RWPE1 (cell line): Measurements from ENCODE around the gene LRCH1.
A peak's percentile ranks its signal among the peaks of the same experiment; 100 is the strongest.

Experiments used
- CTCF ChIA-PET: fragments of 350-600 bp; sonication (Branson Sonifier 250); formaldehyde crosslinking; extraction: SDS; loops from one replicate; lab custom pipeline; 2021; lab: Yijun Ruan, JAX
- POLR2A ChIA-PET: fragments of 400-600 bp; formaldehyde crosslinking; extraction: SDS; loops from one replicate; lab custom pipeline; 2020; ENCODE audit warnings: antibody characterized with exemption; ENCODE audit not compliant: low non-redundant PET; lab: Yijun Ruan, JAX
- DNase-seq: peaks from one replicate; pipeline ENCODE4 v3.0.0; 2012; ENCODE audit warnings: low spot score
- H3K27ac ChIP-seq: fragments of 450-650 bp; 2 replicates; pipeline ENCODE4 v1.5.1; 2017
- CTCF ChIP-seq: fragments of 450-650 bp; conservative IDR thresholded peaks from 2 replicates; pipeline ENCODE4 v1.5.1; 2017; ENCODE audit warnings: low read depth, mild to moderate bottlenecking

The LRCH1 gene

GRCh38 chr13:46797501-46798237, 244.7 kb downstream of the LRCH1 start:
- no peak for TF ChIP-seq CTCF
- ChIA-PET CTCF (no interaction called here), POLR2A (no interaction called here)
- H3K27ac ChIP-seq: peak overlapping the region; percentile 85
- no peak for DNase-seq

GRCh38 chr13:46799139-46799538, 246.2 kb downstream of the LRCH1 start:
- ChIA-PET POLR2A (no interaction called here), CTCF (no interaction called here)
- DNase-seq: no peak
- TF ChIP-seq CTCF: no peak
- no peak overlapping the region for H3K27ac ChIP-seq

GRCh38 chr13:46801858-46802257, 248.9 kb downstream of the LRCH1 start:
- H3K27ac ChIP-seq: no peak overlapping the region
- DNase-seq: no peak
- no peak for TF ChIP-seq CTCF
- ChIA-PET POLR2A (interaction anchor here (0.6 kb wide), 1 partner anchor 399 kb away, joined by 3 read pairs; no protein-coding TSS in a partner anchor), CTCF (no interaction called here)
